Urothelium cell line (cell line): Measurements from ENCODE around the gene ULK1.
"Not testable (repeated sequence)": the region's sequence is repeated elsewhere in the genome, so short reads cannot be mapped to it uniquely, and the experiment has no call there.

Experiments used
- DNase-seq: peaks from one replicate; pipeline ENCODE4 v3.0.0; 2011; ENCODE audit warnings: low spot score, mixed read lengths
- FAIRE-seq: peaks from 2 replicates; lab custom pipeline; 2011; peaks lifted over from hg19 to GRCh38; lab: Jason Lieb, UNC

Gene ULK1

GRCh38 chr12:131885076-131885475 lies 9.3 kb upstream of the ULK1 start:
- FAIRE-seq, result not testable (repeated sequence)

GRCh38 chr12:131885543-131886057 lies 8.8 kb upstream of the ULK1 start:
- DNase-seq, result no peak
- no peak for FAIRE-seq

More at GRCh38 chr12:131885076-131885475, 9.3 kb upstream of the ULK1 start:
- not testable (repeated sequence) for DNase-seq

- not testable (repeated sequence) for DNase-seq, FAIRE-seq
Observed at GRCh38 chr12:131891722-131892121, 2.7 kb upstream of the ULK1 start.

- FAIRE-seq (no peak), DNase-seq (no peak)
Observed at GRCh38 chr12:131892711-131893604, 1.5 kb upstream of the ULK1 start.

- FAIRE-seq (no peak), DNase-seq (no peak)
Observed at GRCh38 chr12:131893605-131894312, 663 bp upstream of the ULK1 start.

- no peak for FAIRE-seq
- DNase-seq, result no peak
Observed at GRCh38 chr12:131894981-131895639, 688 bp downstream of the ULK1 start.

- no peak for FAIRE-seq
- DNase-seq, result no peak
Observed at GRCh38 chr12:131895640-131896079, 1.2 kb downstream of the ULK1 start.

- peak; percentile 92 for DNase-seq
- FAIRE-seq, result peak; percentile 53
Observed at GRCh38 chr12:131896080-131896810, 1.8 kb downstream of the ULK1 start.

- FAIRE-seq (no peak), DNase-seq (no peak)
Observed at GRCh38 chr12:131896811-131897270, 2.4 kb downstream of the ULK1 start.

GRCh38 chr12:131897276-131897675 lies 2.9 kb downstream of the ULK1 start:
- no peak for FAIRE-seq
- DNase-seq, result no peak

GRCh38 chr12:131897875-131898274 lies 3.5 kb downstream of the ULK1 start:
- FAIRE-seq, result no peak
- DNase-seq, result no peak

- no peak for DNase-seq
- FAIRE-seq, result no peak
Observed at GRCh38 chr12:131900397-131900796, 6.0 kb downstream of the ULK1 start.

GRCh38 chr12:131901431-131902331 lies 7.3 kb downstream of the ULK1 start:
- FAIRE-seq (no peak), DNase-seq (no peak)

GRCh38 chr12:131902332-131903241 lies 8.2 kb downstream of the ULK1 start:
- no peak for FAIRE-seq
- no peak for DNase-seq

- no peak for FAIRE-seq
- no peak for DNase-seq
Observed at GRCh38 chr12:131903270-131904255, 9.1 kb downstream of the ULK1 start.

GRCh38 chr12:131904346-131904745 lies 9.9 kb downstream of the ULK1 start:
- no peak for DNase-seq
- no peak for FAIRE-seq

GRCh38 chr12:131905081-131905629 lies 10.7 kb downstream of the ULK1 start:
- no peak for DNase-seq
- no peak for FAIRE-seq
